ACHN (cell line): ENCODE measurements around the gene GRID1.
"Not testable (repeated sequence)": the region's sequence is repeated elsewhere in the genome, so short reads cannot be mapped to it uniquely, and the experiment has no call there.

Source experiments
- DNase-seq: peaks from one replicate; pipeline ENCODE4 v3.0.0-alpha.2; 2015
- in situ Hi-C: cut with HindIII; loops from 2 replicates; pipeline ENCODE4 v1.10.0; 2017; ENCODE audit warnings: low sequenced_read_pairs, low pct_ligation_motif_present, low pct_unique_long_range_greater_than_20kb

The GRID1 gene

GRCh38 chr10:86180861-86181260 is 185.7 kb downstream of the GRID1 start:
- no peak for DNase-seq
- in situ Hi-C loops: no loop called here

- in situ Hi-C loops: no loop called here
- no peak for DNase-seq
These were observed 186.6 kb downstream of the GRID1 start for GRCh38 chr10:86179961-86180360.

- in situ Hi-C loops: no loop called here
- no peak for DNase-seq
These were observed 187.5 kb downstream of the GRID1 start for GRCh38 chr10:86179153-86179524.

DNA sequence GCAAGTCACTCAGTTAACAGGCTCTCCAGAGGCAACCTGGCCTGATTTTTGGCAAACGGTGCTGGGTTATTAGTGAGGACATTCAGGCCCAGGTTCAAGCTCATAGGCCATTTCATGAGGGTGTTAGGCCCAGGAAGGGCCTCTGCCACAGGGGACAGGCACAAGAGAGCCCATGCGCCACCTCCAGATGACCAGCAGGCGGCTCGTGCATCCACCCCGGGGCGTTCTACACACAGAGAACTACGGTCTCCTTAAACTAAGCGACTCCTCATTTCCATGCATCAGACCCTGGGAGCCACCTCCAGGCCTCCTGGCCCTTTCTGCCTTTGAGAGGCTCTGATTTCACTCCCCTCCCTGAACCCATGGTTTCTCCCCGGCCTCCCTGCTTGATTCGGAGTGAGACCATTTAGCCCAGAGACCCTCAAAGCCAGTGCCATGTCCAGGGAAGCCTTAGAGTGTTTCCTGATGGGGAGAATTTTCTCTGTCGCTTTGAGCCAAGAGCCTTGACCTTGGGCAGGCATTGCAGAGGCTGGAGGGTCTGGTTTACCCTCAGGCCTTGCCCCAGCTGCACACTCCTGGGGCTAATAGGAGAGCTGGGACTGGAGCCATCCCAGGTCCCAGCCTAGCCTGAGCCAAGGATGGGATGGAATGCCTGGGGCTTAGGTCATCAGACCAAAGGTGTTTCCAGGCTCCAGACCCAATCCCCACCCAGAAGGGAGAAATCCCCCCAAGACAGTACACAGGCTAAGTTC is 188.0 kb downstream of the GRID1 start:
- in situ Hi-C loops: no loop called here
- DNase-seq: peak; percentile 37

- DNase-seq: no peak
- in situ Hi-C loops: no loop called here
These were observed 188.9 kb downstream of the GRID1 start for GRCh38 chr10:86177537-86178155.

DNA sequence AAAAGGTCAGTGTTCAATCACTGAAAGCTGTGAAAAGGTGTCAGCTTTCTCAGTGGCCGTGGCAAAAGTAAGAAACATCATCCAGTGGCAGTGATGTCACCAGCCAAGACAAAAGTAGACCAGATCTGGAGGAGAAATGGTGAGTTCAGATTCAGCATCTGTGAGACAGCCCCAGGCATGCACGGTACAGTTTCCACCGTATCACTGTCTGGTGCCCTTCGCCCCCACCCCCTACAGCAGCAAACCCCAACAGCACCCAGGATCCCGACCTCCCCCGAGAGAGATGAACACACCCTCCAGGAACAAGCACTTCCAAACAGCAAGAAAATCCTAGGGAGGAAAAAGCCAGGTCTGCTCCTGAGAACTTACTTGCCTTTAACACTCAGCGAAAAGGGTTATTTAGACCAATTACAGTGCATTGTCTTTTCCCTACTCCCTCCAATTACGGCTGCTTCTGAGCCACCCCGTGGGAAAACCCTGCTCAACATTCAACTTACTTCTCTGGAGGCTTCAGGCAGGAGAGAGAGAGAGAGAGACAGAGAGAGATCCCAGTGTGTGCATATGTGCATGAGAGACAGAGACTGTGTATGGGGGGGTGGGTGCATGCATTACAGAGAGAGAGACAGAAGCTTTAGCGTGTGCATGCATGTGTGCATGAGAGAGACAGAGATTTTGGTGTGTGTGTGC is 189.6 kb downstream of the GRID1 start:
- DNase-seq: no peak
- in situ Hi-C loops: no loop called here

DNA sequence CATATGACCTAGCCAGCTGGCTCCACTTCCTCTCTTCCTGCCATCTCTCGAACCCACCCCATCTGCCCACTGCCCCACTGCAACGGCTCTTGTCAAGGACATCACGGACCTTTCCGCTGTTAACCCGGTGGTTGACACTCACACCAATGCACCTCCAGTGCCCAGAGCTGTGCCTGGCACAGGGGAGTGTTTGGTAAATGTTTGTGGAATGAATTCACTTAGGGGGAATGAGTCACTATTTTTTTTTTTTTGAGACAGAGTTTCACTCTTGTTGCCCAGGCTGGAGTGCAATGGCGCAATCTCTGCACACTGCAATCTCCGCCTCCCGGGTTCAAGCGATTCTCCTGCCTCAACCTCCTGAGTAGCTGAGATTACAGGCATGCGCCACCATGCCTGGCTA is 191.1 kb downstream of the GRID1 start:
- in situ Hi-C loops, DNase-seq: not testable (repeated sequence)

DNA sequence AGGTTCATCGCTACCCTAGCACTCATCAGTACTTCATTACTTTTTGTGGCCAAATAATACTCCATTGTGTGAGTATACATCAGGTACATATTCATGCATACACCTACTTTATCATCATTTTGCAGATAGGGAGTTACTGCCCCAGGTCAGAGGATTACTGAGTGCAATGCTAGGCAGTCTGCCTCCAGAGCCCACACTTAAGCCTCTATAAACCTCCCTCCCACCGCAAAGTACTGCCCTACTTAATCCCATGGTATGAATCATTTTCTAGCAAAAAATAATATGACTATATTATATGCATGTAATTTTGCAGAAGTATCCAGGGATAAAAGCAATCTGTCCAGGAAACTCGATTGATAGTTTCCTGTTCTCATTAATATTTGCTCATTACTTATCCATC is 194.3 kb downstream of the GRID1 start:
- DNase-seq: no peak
- in situ Hi-C loops: no loop called here

DNA sequence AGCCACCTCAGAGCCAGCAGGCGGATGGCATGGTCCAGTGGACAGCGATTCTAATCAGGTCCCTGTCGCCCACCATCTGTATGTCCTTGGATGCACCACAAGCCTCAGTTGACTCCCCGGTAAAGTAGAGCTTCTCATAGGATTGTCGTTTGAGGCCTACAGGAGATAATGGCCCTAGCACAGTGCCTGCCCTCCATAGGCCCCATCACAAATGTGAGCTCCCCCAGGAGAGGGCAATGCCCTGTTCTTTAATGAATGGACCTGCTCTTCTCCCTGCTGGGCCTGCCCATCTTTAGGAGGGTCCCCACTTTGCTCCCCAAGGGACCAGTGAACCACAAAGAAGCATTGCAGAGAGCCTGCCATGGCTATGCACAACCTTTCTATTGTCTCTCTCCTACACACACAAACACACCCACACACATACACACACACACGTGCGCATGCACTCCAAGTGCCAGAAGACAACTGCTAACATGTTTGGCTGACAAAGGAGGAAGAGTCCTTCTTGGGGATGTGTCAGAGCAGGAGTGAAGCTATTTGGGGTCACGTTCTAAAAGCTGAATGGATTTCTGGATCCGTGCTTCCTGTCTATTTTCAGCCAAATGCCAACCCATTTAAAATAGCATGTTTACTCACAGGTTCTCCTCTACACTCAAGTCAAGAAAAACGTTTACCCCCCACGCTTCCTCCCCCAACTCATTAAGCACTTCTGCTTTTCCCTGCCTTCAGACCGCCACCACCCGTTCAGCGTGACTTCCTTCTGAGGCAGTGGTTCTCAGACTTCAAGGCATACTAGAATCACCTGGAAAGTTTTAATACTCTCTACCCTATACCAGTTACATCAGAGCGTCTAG is 196.1 kb downstream of the GRID1 start:
- DNase-seq: no peak
- in situ Hi-C loops: no loop called here

DNA sequence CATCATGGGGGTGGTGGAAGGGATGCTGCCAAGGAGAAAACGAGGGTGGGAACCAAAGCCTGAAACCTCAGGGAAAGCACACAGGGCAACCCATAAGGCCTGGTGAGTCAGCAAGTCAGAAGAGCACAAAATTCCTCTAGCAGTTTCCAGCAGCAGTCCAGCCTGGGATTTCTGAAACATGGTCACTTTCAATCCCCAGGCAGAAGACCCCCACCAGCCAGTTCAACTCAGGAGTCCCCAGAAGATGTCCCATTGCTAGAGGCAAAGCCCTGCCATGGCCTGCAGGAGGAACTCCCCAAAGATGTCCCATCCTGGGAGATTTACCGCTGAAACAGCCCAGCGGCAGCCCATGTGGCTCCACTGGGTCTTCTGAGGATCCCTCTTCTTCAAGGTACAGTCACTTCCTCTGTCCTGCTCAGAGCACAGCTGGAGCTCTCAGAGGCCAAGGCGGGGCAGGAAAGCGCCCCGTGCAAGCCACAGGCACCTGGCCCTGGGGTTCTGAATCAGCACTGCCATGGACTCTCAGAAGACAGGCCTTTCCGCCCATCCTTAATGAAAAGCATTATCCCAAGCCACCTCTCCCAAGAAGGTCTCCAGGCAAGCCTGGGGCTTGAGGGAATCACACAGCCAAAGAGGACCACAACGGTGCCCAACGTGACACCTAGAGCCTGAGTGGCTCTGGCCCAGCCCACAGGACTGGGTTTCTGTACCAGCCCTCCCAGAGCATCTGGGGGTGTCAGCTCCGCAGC is 196.9 kb downstream of the GRID1 start:
- in situ Hi-C loops: no loop called here

GRCh38 chr10:86169066-86169465 is 197.5 kb downstream of the GRID1 start:
- no peak for DNase-seq
- in situ Hi-C loops: no loop called here

More for the DNA sequence above, 196.9 kb downstream of the GRID1 start:
- DNase-seq: no peak

GRCh38 chr10:86168256-86168655 is 198.3 kb downstream of the GRID1 start:
- in situ Hi-C loops: no loop called here

DNA sequence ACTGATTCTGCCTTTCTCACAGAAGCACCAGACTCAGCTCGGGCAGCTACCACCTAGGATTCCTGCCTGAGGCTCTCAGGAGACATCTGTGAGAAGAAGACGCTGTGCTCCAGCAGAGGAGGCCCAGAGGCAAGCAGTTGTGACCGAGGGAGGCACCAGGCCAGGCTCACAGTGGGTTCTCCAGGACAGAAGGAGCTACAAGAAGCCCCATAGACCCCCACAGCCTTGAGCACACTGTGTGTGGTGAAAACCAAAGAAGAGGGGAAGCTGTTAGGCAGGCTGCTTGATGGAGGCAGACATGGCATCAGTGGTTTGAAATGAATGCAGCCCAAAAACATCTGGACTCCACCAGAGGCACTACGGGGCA is 198.8 kb downstream of the GRID1 start:
- no peak for DNase-seq
- in situ Hi-C loops: no loop called here

More at GRCh38 chr10:86168256-86168655, 198.3 kb downstream of the GRID1 start:
- DNase-seq: no peak

- no peak for DNase-seq
- in situ Hi-C loops: no loop called here
These were observed 199.4 kb downstream of the GRID1 start for GRCh38 chr10:86167121-86167761.

DNA sequence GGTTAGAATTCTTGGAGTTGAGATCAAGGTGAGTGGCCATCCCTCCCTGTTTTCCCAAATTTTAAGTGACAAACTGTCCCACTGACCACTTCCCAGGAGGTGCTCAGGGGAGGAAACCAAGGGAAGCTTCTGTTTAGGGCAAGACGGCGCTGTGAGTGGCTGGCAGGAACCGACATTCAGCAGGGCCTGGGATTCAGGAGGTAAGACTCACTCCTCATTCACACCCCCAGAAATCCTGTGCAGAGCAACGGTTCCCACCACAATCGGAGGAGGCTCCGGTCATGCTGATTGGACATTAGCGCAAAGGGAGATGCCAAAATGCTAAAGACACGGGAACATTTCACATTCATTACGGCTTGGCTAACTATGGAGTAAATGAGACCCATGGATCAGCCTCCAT is 200.9 kb downstream of the GRID1 start:
- in situ Hi-C loops: no loop called here
- DNase-seq: no peak

GRCh38 chr10:86164960-86165630 is 201.5 kb downstream of the GRID1 start:
- in situ Hi-C loops: no loop called here
- no peak for DNase-seq

GRCh38 chr10:86164174-86164774 is 202.3 kb downstream of the GRID1 start:
- no peak for DNase-seq
- in situ Hi-C loops: no loop called here
